Neutrophil (primary cell): Measurements from ENCODE around the gene TSPAN14.
A peak's percentile ranks its signal among the peaks of the same experiment; 100 is the strongest.

Experiments
- H3K27ac ChIP-seq: fragments of 200-600 bp; sonication (generic); 2 replicates; pipeline ENCODE4 v1.5.1; 2016; ENCODE audit warnings: mild to moderate bottlenecking, moderate library complexity
- H3K27me3 ChIP-seq: fragments of 200-600 bp; sonication (generic); 2 replicates; pipeline ENCODE4 v1.6.0; 2016; ENCODE audit warnings: mild to moderate bottlenecking
- H3K36me3 ChIP-seq: fragments of 200-600 bp; sonication (generic); 2 replicates; pipeline ENCODE4 v1.5.1; 2017
- H3K4me1 ChIP-seq, 2 experiments: fragments of 200-600 bp in 1 of 2; sonication (generic) in 1 of 2; 1 replicate in 1 of 2; 2 replicates in 1 of 2; pipeline versions ENCODE4 v1.5.1 to v1.6.1; 2013 to 2016; ENCODE audit warnings: low read depth in 1 of 2, low read length in 1 of 2, mild to moderate bottlenecking in 1 of 2, moderate library complexity in 1 of 2; ENCODE audit not compliant: control insufficient read depth in 1 of 2, insufficient read depth in 1 of 2
- H3K4me3 ChIP-seq, 2 experiments: fragments of 200-600 bp in 1 of 2; sonication (generic) in 1 of 2; 1 replicate in 1 of 2; 2 replicates in 1 of 2; pipeline ENCODE4 v1.5.1; 2013 to 2016; ENCODE audit warnings: low read depth in 1 of 2, low read length in 1 of 2, mild to moderate bottlenecking in 1 of 2, moderate library complexity in 1 of 2
- H3K9me3 ChIP-seq: fragments of 200-600 bp; sonication (generic); 2 replicates; pipeline ENCODE4 v1.5.1; 2016
- CTCF ChIP-seq: fragments of 200-600 bp; sonication (generic); IDR thresholded peaks from 2 replicates; pipeline ENCODE4 v1.5.1; 2016; ENCODE audit warnings: antibody characterized with exemption

Gene TSPAN14

GRCh38 chr10:80408242-80409101 is 45.6 kb upstream of the TSPAN14 start, which contains the start of gene PRXL2A:
TSS of gene PRXL2A (plus strand) at chr10:80408551. CDS start at chr10:80420468, 11,917 bp downstream.
- Histone ChIP-seq H3K4me1 (peaks cover 13 to 14% of the 10 kb centered on the region in 2 experiments), H3K9me3 (no peaks in the 10 kb centered on the region), H3K27ac (no peak within 1 kb of the TSS), H3K4me3 (peak within 1 kb of the TSS; percentile 61 to 68), H3K27me3 (peaks cover 62% of the 10 kb centered on the region), H3K36me3 (no peaks in the 10 kb centered on the region)
- TF ChIP-seq CTCF = no peak

GRCh38 chr10:80409121-80409520 is 45.0 kb upstream of the TSPAN14 start:
- no peaks in the 10 kb centered on the region for H3K9me3 ChIP-seq
- H3K4me1 ChIP-seq = peaks cover 13 to 14% of the 10 kb centered on the region in 2 experiments
- TF ChIP-seq CTCF = no peak
- H3K27me3 ChIP-seq = peaks cover 62% of the 10 kb centered on the region
- no peak overlapping the region for H3K27ac ChIP-seq
- no peaks in the 10 kb centered on the region for H3K36me3 ChIP-seq
- H3K4me3 ChIP-seq = peak overlapping the region; percentile 61 to 68

- Histone ChIP-seq H3K4me1 (peaks cover 13 to 14% of the 10 kb centered on the region in 2 experiments), H3K36me3 (no peaks in the 10 kb centered on the region), H3K27ac (no peak overlapping the region), H3K4me3 (no peak overlapping the region), H3K9me3 (no peaks in the 10 kb centered on the region), H3K27me3 (peaks cover 57% of the 10 kb centered on the region)
- TF ChIP-seq CTCF = no peak
Measured at GRCh38 chr10:80410122-80410521, 44.0 kb upstream of the TSPAN14 start.

GRCh38 chr10:80410578-80411145 is 43.4 kb upstream of the TSPAN14 start:
- H3K4me1 ChIP-seq = peaks cover 13 to 14% of the 10 kb centered on the region in 2 experiments
- no peaks in the 10 kb centered on the region for H3K9me3 ChIP-seq
- no peaks in the 10 kb centered on the region for H3K36me3 ChIP-seq
- no peak overlapping the region for H3K27ac ChIP-seq
- H3K4me3 ChIP-seq = no peak overlapping the region
- TF ChIP-seq CTCF = no peak
- H3K27me3 ChIP-seq = peaks cover 52% of the 10 kb centered on the region

GRCh38 chr10:80411267-80411668 is 42.8 kb upstream of the TSPAN14 start:
- Histone ChIP-seq H3K36me3 (no peaks in the 10 kb centered on the region), H3K4me1 (peaks cover 13 to 14% of the 10 kb centered on the region in 2 experiments), H3K27me3 (peaks cover 46% of the 10 kb centered on the region), H3K9me3 (no peaks in the 10 kb centered on the region), H3K27ac (no peak overlapping the region), H3K4me3 (no peak overlapping the region)
- no peak for TF ChIP-seq CTCF
